NCI-H1417 (cell line): Measurements from ENCODE around the gene CPNE9.
A peak's percentile ranks its signal among the peaks of the same experiment; 100 is the strongest.

Source experiments
- DNase-seq, 3 experiments: peaks; one replicate each; lab custom pipeline; 2025; lab: John Stamatoyannopoulos, UW

The CPNE9 gene

DNA sequence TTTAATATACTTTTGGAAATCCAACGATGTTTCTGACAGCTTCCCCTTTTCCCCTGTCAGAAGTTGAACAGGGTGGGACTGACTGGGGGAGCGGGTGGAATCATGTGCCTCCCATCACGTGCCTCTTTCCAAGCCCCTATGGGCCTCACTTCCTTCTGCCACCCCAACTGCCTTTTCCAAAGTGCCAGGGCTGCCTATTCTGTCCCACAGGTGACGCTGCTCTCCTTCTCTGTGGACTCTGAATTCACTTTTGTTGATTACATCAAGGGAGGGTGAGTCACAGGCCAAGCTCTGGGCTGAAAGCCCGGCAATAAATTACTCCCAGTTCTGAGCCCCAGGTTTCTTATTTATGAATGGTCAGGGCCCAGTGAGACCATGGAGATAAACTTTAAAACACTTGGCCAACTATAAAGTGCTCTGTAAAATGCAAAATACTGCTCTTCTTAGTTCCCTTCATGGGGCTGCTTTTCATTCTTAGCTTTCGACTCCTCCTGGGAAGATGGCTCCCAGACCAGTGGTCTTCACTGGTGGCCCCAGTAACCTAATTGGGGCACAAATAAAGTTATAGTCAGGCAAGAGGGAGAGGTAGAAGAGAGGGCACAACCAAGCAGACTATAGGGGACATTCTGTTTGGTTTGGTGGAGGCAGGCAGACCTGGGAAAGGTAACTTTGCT is 12.3 kb downstream of the CPNE9 start:
- no peak for DNase-seq

DNA sequence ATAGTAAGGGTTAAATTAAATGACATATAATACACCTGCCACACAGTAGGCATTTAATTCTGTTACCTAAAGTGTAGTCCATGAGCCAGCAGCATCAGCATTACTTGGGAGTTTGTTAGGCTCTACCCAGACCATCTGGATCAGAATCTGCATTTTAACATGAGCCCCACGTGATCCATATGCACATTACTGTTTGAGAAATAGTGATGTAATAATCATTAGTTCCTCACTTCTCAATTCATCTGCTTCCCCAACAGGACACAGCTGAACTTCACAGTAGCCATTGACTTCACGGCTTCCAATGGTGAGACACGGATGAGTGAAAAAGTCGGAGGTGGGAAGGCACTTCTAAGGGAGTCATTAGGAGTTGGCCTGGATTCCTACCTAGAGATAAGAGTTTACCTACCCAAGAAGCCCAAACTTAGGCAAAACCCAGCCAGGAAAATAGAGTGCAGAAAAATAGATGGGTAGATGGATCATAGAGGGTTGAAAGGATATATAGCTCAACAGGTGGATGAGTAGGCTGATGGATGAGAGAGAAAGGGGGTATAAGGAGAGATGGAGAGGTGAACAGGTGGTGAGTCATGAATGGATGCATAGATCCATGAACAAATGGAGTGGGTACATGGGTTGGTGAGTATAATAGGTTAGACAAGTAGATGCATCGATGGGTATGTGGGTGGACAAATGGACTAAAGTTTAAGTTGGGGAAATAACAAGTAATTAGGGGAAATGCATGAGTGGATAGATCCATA is 13.3 kb downstream of the CPNE9 start:
- DNase-seq, result no peak

DNA sequence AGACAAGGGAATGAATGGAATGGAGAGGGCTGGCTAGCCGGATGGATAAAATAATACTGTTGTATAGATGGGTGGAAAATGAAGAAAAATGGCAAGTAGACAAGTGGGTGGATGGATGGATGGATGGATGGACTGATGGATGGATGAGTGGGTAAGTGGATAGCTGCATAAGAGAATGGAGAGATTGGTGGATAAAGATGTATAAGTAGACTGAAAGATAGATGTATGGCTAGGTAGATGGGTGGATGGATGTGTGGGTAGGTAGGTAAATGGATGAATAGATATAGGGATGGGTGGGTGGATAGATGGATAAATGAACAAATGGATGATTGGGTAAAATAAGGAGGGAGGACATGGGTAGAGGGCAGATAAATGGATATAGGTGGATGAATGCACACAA is 13.9 kb downstream of the CPNE9 start:
- DNase-seq, result no peak

DNA sequence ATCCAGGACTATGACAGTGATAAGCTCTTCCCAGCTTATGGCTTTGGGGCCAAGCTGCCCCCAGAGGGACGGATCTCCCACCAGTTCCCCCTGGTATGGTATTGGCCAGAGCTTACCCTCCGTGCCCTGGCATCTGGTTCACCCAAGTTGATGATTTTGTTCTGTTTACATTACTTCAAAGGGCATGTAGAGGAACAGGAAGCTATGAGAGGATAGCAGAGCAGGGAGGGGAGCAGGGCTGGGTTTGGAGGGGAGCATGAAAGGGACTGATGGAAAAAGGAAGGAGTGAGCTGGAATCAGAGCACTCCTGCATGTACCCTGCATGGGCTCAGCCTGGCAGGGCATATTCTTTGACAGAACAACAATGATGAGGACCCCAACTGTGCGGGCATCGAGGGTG is 14.5 kb downstream of the CPNE9 start:
- no peak for DNase-seq

DNA sequence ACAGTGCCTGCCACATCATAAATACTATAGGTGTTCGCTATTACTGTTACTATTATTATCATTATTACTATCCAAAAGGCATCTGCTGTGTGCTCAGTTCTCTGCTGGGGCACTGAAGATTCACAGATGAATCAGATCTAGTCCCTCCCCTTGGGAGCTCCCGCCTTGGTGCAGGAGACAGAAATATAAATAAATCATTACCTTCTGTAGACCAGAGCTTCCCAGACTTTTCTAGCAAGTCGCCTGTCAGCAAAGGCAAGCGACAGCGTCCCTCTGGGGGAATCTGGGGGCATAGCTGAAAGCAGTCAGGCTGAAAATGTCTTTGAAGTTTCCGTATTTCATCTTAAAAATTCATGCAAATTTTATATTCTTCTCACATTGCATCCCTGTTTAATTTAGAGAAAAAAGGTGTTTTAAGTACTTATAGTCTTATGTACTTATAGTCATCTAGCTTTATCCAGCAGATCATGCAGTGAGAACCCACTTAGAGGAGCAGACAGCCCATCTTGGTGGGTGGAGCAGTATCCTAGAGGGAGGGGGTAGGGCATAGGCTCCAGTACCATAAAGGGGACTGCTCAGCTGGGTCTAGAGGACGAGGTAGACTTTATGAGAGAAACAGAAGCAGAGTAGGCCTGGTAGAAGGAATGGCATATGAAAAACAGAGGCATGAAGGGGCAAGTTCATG is 17.5 kb downstream of the CPNE9 start:
- no peak for DNase-seq

DNA sequence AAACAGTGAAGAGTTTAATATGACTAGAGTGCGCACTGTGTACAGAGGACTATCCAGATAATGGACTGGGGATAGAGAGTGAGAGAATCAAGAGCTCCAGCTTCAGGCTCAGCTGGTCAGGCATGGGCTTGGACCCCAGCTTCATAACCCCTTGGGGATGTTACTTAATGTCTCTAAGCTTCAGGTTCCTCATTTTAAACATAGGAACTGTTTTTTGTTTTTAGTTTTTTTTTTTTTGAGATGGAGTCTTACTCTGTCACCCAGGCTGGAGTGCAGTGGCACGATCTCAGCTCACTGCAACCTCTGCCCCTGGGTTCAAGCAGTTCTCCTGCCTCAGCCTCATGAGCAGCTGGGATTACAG is 18.0 kb downstream of the CPNE9 start:
- DNase-seq, result no peak

DNA sequence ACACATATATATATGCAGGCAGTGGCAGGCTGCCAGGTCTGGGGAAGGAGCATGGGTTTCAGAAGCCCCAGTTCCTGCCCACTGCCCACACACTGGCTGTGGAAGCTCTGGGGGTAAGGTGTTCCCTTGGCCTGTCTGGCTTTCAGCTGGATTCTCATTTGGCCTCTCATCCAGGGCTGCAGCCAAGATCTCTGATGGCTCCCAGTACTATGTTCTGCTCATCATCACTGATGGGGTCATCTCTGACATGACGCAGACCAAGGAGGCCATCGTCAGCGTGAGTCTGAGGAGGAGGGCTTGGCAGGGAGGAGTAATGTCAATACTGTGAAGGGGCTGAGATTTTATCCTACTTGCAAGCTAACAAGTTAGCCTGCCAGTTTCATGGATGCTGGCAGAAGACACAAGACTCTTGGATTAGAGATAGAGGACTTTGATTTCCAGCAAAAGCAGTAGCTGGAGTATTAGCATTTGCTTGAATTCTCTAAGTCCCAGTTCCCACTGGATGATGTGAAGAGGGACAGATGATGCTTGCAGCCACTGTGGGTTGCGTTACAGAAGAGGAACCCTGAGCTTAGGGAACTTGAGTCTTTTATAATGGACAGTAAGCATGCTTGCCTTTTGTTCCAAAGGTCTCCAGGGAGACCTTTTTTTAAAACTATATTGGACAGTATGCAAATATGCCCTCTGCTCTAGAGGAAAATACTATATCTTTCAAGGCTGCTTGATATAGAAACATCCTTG is 22.3 kb downstream of the CPNE9 start:
- DNase-seq, result no peak

DNA sequence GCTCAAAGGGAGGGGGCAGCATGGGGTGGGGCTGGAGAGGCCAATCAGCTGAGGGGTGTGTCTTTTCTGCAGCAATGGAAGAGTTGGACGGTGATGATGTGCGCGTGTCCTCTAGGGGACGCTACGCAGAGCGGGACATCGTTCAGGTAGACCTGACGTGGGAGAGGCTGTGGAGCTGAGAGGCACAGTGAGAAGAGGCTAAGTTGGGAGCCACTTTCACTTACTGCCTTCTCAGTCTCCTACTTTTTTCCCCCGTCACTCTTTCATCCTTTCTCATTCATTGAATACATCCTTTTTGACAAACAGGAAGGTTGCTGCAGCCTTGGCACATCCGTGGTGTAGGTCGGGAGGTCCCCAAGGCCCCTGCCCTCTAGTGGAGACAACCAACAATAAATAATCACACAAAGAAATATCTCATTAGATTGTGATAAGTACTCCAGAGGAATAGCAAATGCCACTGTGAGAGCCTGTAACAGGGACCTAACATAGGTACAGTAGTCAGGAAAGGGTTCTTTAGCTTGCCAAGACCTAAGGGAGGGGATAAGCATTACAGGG is 23.5 kb downstream of the CPNE9 start:
- peak in 1 of 3 experiments; percentile 27 for DNase-seq

DNA sequence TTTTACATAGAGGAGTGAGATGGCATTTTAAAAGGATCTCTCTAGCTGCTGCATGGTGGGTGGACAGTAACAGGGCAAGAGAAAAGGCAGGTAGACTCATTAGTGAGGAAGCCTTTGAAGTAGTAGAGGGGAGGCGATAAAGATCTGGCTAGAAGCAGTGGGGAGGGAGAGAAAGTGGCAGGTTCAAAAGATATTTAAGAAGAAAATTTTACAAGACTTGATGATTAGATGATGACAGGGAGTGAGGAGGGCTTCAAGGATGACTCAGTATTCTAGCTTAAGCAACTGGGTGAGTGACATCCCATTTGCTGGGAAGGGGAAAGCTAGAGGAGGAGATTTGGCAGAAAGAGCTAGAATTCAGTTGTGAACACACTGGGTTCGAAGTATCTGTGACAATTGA is 24.1 kb downstream of the CPNE9 start:
- no peak for DNase-seq

DNA sequence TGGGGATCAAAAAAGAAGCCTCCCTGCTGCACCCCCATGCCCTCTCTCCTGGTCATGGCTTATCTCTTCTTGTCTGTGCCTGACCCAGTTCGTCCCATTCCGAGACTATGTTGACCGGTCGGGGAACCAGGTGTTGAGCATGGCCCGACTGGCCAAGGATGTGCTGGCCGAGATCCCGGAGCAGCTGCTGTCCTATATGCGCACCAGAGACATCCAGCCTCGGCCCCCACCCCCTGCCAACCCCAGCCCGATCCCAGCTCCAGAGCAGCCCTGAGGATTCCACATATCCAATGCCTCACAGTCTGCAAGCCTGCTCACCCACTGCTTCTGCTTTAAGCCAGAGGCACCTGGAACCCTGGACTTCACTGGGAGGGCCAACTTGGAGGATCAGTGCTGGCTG is 25.8 kb downstream of the CPNE9 start:
- DNase-seq, result no peak

DNA sequence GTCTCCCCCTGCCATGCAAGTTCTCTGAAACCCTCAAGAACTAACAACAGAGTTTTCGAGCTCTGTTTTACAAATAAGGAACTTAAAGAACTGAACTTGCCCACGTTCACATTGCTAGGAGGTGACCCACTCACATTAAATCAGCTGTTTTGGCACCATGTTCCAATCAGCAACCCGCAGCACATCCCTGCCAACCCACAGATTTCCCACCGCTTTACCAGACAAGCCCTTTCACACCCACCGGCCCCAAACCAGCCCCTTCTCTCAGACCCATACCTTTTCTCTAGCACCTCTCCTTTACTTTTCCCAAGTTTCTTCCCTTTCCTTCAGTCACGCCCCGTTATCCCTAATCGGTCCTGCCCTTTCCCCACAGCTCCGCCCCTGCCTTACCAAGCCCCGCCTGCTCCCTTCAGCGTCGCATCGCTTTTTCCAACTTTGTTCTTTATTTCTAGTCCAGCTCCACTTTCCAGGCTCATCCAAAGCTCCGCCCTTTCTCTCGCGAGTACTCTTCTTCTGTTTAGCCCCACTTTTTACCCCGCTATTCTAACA is 27.1 kb downstream of the CPNE9 start:
- peak in 1 of 3 experiments; percentile 77 for DNase-seq

DNA sequence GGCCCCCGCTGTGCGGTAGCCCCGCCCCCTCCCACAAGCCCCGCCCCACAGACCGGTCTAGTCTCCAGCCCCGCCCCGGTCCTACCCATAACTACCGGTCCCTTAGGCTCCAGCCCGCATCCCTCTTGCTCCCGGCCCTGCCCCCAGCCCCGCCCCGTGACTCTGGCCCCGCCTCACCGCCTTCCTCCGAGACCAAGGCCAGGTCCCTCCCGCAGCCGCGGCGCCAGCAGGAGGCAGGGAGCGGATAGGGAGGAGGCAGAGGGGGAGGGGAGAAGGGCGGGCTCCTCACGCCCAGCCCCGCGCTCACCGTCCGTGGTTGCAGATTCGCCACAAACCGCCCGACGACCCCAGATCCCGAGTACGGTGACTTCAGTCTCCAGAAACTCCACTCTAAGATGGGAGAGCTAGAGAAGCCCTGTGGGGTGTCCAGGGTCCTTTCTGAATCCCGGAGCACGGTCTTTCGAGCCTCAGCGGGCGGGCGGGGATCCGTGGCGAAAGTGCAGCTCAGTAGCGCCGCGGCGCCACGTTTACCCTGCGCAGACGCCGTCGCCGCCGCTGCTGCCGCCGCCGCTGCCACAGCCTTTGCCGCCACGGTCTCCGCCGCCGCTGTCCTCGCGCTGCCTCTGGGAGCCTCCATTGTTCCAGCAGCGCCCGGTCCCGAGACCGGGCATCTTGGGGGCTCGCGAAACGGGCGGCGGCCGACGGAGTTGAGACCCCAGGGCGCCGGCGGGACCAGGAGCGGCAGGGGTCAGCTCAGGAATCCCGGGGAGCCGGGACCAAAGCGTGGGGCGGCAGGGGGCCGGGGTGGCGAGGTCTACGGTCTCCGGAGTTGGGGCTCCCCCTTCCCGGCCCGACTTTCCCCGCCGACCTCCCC is 27.8 kb downstream of the CPNE9 start, which contains the start of gene BRPF1:
Gene BRPF1 (plus strand): TSS at position 530 of the 874 bp plus-strand sequence. CDS start 2,406 bp downstream, outside the sequence.
- peak; percentile 92 to 97 (median 92) for DNase-seq

DNA sequence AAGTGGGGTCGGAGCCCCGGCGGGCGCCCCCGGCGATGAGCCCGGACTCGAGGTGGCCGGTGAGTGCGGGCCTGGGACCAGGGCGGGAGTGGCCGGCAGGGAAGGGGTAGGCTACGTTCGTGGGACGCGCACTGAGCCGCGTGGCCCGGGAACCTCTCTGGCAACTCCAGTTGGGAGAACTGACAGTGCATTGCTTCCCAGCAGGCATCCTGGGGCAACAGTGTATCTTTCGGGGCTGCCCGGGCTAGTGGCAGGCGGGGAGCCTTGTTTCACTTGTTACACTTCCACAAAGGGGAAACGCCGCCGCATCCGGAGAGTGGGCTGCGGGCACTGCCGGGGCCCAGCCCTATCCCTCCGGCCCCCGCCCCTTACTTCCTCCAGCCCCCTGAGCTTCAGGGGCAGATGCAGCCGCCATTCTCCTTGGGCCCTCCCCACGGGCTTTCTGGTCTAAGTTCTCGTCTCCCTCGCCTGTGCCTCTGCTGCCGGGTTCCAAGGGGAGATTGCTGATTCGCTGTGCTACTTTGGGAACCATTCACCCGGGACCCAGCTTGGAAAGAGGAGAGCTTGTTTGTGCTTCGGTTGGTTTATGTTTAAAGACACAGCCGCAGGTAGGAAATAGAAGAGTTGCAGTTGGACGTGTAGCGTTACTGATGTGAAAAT is 28.6 kb downstream of the CPNE9 start:
- peak in 2 of 3 experiments; percentile 18 to 40 for DNase-seq

DNA sequence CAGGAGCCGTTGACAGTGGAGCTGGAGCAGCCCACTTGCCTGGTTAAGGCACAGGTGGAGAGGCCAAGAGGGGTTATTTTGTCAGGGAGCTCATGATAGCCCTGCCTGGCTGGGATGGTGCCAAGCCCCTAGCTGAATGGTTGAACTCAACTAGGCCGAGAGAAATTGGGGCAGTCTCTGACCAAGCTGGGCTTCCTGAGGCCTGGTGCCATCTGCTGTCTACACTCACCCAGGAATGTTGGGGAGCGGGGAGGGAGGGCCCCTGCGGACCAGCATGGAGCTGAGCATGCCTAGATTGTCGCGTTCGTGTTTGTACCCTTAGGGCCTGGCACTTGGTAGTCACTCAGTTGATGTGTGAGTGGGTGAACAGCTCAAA is 29.1 kb downstream of the CPNE9 start:
- DNase-seq, result no peak

DNA sequence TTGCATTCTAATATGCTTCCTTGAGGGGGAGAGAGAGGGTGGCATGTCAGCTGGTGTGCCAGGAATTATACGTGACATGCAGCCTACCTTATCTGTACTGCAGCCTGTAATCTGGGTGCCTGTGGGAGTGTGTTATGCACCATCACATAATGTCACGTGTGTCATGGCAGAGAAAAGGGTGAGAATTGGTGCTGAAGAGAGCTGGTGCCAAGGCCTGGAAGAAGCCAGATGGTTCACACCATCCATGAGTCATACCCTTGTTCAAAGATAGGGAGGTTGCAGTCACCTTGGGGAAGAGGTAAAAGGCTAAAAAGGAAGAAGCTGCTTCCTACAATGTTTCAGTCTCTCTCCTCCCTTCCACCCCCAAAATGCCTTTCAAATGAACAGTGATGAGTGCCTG is 33.2 kb downstream of the CPNE9 start:
- no peak for DNase-seq

DNA sequence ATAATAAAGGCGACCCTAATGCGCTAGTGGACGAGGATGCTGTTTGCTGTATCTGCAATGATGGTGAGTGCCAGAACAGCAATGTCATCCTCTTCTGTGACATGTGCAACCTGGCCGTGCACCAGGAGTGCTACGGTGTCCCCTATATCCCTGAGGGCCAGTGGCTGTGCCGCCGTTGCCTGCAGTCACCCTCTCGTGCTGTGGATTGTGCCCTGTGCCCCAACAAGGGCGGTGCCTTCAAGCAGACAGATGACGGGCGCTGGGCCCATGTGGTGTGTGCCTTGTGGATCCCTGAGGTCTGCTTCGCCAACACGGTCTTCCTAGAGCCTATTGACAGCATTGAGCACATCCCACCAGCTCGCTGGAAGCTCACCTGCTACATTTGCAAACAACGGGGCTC is 35.5 kb downstream of the CPNE9 start:
- DNase-seq, result no peak

DNA sequence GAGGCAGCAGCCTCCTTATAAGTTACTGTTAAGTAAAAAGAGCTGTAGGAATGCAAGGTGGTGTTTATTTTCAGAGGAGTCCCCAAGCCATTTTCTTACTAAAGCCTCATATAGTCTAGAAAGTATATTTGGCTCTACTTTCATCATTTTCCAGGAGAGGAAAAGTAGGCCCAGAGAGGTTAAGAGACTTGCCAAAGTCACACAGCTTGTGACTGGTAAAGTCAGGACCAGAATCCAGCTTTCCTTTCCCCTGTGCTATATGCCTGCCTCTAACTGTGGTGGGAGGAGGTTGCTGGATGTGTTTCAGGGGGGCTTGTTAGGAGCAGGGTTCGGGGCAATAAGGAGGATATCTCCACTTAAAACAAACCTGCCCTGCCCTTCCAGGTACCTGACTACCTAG is 38.9 kb downstream of the CPNE9 start:
- DNase-seq, result no peak

DNA sequence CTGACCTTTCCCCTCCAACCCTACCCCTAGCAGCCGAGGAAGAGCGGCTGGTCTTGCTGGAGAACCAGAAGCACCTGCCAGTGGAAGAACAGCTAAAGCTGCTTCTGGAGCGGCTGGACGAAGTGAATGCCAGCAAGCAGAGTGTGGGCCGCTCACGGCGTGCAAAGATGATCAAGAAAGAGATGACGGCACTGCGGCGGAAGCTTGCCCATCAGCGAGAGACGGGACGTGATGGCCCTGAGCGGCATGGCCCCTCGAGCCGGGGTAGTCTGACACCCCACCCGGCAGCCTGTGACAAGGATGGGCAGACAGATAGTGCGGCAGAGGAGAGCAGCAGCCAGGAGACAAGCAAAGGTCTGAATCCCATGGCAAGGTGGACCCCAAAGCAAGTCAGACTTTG is 39.9 kb downstream of the CPNE9 start:
- no peak for DNase-seq

DNA sequence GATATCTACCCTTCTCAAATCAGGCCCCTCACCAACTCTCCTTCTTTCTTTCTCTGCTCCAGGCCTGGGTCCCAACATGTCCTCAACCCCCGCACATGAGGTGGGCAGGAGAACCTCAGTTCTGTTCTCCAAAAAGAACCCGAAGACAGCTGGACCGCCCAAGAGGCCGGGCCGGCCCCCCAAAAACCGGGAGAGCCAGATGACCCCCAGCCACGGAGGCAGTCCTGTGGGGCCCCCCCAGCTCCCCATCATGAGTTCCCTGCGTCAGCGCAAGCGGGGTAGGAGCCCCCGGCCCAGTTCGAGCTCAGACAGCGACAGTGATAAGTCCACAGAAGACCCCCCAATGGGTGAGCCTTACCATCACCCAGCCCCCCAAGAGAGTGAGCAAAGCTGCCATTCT is 40.5 kb downstream of the CPNE9 start:
- no peak for DNase-seq

DNA sequence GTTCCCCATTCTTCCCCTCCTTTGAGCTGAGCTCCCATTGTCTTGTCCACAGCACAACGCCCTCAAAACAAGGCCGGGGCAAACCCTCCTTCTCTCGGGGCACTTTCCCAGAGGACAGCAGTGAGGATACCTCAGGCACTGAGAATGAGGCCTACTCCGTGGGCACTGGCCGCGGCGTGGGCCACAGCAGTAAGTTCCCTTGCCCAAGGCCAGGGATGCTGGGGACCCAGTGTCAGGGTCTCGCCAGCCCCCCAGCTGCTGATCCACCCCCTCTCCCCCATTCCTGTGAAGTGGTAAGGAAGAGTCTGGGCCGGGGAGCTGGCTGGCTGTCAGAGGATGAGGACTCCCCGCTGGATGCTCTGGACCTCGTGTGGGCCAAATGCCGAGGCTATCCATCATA is 41.9 kb downstream of the CPNE9 start:
- DNase-seq, result no peak
